Measurements from ENCODE around the gene RPS6KA1.
"Not testable (repeated sequence)": the region's sequence is repeated elsewhere in the genome, so short reads cannot be mapped to it uniquely, and the experiment has no call there.

RPS6KA1 gene

GRCh38 chr1:26498894-26499293 is 30.7 kb upstream of the RPS6KA1 start:
- no peak for DNase-seq (ENCODE audit: extremely low read depth, low read depth)
- no peak for TF ChIP-seq CTCF (IDR thresholded peaks at IDR 0.05; ENCODE audit: low read depth, low read length)

GRCh38 chr1:26500488-26501175 is 28.9 kb upstream of the RPS6KA1 start:
- peak; percentile 44 for DNase-seq (ENCODE audit: extremely low read depth, low read depth)
- no peak for TF ChIP-seq CTCF (IDR thresholded peaks at IDR 0.05; ENCODE audit: low read depth, low read length)

GRCh38 chr1:26510711-26511110 is 18.9 kb upstream of the RPS6KA1 start:
- not testable (repeated sequence) for DNase-seq (ENCODE audit: extremely low read depth, low read depth)

- DNase-seq (ENCODE audit: extremely low read depth, low read depth), result not testable (repeated sequence)
Measured at GRCh38 chr1:26515836-26516235, 13.7 kb upstream of the RPS6KA1 start.

GRCh38 chr1:26516987-26517765 is 12.4 kb upstream of the RPS6KA1 start:
- TF ChIP-seq CTCF (IDR thresholded peaks at IDR 0.05; ENCODE audit: low read depth, low read length), result no peak
- DNase-seq (ENCODE audit: extremely low read depth, low read depth), result no peak

- DNase-seq (ENCODE audit: extremely low read depth, low read depth), result no peak
- no peak for TF ChIP-seq CTCF (IDR thresholded peaks at IDR 0.05; ENCODE audit: low read depth, low read length)
Measured at GRCh38 chr1:26517766-26518049, 11.9 kb upstream of the RPS6KA1 start.

- no peak for TF ChIP-seq CTCF (IDR thresholded peaks at IDR 0.05; ENCODE audit: low read depth, low read length)
- no peak for DNase-seq (ENCODE audit: extremely low read depth, low read depth)
Measured at GRCh38 chr1:26518355-26518754, 11.2 kb upstream of the RPS6KA1 start.

- DNase-seq (ENCODE audit: extremely low read depth, low read depth), result no peak
- no peak for TF ChIP-seq CTCF (IDR thresholded peaks at IDR 0.05; ENCODE audit: low read depth, low read length)
Measured at GRCh38 chr1:26520339-26520738, 9.2 kb upstream of the RPS6KA1 start.

Measured in AG09319 (cell line).